Measurements from ENCODE around the gene ABCB8.

ABCB8 gene

DNA sequence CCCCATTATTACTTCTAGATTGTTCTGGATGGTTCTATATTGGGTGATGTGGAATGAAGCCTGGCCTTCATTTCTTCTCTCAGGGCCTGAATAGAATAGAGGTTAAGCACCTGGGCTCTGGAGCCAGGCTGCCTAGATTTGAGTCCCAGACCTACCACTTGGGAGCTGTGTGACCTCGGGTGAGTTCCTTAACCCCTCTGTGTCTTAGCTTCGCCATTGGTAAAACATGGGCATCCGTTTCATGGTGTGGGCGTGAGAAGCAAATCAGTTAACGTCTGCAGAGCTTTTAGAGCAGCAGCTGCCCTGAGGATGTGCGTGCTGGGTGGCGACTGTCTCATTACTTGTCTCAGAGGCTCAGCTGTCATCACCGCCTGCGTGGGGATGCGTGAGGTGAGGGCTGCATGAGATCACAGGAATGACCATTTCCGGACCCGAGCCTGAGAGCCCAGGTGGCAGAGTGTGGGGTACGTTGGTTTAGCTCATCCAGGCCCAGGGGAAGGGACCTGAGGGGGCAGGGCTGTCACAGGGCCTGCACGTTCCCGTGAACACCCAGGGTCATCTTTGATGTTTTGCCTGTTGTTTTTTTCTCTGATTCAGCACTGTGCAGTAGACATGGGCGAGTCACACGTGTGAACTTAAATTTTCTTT, 67.7 kb downstream of the ABCB8 start:
- Histone ChIP-seq H3K27me3 (replicated peaks; ENCODE audit: control insufficient read depth, insufficient read depth, low read length) (no peaks in the 10 kb centered on the region), H3K36me3 (ENCODE audit: control insufficient read depth, insufficient read depth, low read length) (peaks cover 2% of the 10 kb centered on the region), H3K4me3 (replicated peaks; ENCODE audit: low read depth, low read length) (no peak overlapping the region)
- no peak for DNase-seq (ENCODE audit: extremely low read depth, insufficient read length)
- TF ChIP-seq, protein P1, sequence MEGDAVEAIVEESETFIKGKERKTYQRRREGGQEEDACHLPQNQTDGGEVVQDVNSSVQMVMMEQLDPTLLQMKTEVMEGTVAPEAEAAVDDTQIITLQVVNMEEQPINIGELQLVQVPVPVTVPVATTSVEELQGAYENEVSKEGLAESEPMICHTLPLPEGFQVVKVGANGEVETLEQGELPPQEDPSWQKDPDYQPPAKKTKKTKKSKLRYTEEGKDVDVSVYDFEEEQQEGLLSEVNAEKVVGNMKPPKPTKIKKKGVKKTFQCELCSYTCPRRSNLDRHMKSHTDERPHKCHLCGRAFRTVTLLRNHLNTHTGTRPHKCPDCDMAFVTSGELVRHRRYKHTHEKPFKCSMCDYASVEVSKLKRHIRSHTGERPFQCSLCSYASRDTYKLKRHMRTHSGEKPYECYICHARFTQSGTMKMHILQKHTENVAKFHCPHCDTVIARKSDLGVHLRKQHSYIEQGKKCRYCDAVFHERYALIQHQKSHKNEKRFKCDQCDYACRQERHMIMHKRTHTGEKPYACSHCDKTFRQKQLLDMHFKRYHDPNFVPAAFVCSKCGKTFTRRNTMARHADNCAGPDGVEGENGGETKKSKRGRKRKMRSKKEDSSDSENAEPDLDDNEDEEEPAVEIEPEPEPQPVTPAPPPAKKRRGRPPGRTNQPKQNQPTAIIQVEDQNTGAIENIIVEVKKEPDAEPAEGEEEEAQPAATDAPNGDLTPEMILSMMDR (IDR thresholded peaks at IDR 0.05; ENCODE audit: insufficient read depth, low read length, poor library complexity, severe bottlenecking), result no peak

Measured in GM06990 (cell line).